T47D (cell line): ENCODE data around the gene CLBA1.

Experiments
- DNase-seq, 2 experiments: peaks; one replicate each; pipeline versions ENCODE4 v3.0.0 to v3.0.0-alpha.2; 2011 to 2012; ENCODE audit warnings: low read depth in 1 of 2, low spot score in 1 of 2
- JUND ChIP-seq: IDR thresholded peaks from 2 replicates; pipeline ENCODE4 v1.6.1; 2012; ENCODE audit warnings: low read depth
- in situ Hi-C: cut with HindIII; loops from 2 replicates; pipeline ENCODE4 v1.10.0; 2016; ENCODE audit warnings: low sequenced_read_pairs, low pct_unique_long_range_greater_than_20kb

Gene CLBA1

DNA sequence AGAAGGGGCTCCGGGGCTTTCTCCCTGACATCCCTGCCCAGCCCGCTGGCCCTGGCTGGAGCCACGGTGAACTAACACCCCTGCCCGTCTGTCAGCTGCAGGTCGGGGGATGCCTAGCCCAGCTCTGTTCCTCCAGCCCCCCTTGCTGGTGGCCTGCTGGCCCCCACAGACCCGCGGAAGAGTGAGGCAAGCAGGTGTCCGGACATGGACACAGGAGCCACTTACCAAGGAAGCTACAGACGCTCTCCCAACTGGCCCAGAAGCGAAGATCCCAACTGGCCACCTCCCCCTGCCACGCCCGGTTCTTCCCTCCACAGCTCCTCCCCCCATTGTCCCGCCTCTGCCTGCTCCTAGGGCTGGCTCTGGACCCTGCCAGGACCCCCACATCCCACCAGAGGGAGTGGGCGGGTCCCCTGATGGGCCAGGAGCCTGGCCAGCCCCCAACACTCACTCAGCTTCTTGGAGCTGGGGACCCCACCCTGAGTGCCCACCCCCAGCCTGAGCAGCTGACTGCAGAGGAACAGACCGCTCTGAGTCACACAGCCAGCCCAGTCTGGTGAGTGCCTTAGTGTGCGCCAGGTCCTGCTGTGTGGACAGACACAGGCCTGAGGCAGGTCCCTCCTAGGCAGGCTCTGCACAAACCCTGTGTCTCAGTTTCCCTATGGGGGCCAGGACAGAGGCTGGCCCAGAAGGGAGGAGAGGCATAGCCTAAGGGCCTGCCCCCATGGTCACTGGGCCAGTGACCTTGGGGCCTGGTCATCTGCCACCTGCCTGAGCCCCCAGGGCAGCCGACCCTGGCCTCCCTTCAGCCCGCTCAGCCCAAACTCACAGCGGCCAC is 15.1 kb upstream of the CLBA1 start:
- TF ChIP-seq JUND = no peak
- DNase-seq = peak in 1 of 2 experiments; percentile 63
- in situ Hi-C loops = no loop called here

DNA sequence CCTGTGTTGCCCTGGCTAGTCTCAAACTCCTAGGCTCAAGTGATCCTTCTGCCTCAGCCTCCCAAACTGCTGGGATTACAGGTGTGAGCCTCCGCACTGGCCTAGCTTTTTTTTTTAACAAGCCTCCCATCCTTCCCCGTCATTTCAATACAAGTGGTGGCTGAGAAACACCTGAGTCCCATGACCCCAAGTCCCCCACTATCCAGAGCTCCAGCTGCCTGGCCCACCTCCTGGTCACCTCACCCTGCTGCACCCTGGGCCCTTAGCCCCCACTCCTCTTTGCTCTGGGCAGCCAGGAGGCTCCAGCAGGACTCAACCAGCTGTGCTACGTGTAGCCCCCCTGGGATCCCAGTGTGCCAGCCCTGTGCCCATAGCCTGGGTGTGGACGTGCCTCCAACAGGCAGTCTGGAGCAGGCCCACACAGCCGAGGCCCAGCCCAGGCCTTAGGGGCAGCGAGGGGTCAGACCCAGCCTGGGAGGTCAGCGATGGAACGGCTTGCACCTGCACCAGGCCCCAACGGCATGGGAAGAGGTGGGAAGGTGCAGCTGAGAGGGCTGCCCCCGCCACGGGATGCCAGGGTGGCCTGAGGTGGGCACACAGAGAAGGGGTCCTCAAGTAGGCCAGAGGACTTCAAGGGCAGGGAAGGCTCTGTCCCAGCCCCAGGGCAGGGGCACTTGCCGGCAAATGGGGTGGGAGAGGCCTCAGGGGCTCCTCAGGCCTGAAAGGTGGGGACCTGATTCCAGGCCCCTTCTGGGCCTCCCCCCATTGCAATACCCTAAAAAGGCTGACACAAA is 13.9 kb upstream of the CLBA1 start:
- no peak for TF ChIP-seq JUND
- DNase-seq = no peak
- in situ Hi-C loops = no loop called here

DNA sequence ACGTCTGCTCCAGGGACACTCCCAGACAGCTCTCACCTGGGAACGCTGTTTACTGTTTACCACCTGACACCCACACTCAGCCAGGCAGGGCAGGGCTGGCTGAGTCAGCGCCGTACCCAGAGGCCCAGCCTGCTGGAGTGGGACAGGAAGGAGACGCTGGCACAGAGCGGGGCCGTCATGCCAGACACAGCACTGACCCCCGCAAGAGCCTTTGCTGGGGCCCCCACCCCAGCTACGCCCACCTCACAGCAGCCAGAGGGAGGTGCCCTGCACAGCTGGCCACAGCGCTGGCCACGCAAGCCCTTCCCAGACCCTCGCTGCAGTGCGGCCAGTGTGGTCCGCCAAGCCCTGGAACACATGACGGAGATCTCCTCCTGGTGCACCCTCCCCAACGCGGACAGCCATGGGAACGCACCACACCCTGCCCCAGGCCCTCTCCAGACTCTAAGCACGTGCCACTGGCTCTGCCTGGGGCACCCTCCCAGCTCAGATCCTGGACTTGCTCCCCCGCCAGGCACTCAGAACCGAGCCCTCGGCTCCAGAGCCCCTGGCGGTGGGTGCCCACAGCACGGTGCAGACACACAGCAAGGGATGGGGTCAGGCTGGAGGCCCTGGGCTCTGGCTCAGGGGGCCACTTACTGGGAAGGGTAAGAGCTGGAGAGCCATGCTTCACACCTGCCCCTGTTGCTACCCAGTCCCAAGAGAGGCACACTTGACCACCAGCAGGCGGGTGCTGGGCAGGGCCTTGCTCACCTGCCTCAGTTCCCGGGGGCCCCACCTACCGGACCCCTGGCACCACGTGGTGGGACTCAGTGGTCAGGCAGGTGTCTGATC is 13.1 kb upstream of the CLBA1 start:
- in situ Hi-C loops = no loop called here
- TF ChIP-seq JUND = no peak
- peak; percentile 87 to 89 for DNase-seq

DNA sequence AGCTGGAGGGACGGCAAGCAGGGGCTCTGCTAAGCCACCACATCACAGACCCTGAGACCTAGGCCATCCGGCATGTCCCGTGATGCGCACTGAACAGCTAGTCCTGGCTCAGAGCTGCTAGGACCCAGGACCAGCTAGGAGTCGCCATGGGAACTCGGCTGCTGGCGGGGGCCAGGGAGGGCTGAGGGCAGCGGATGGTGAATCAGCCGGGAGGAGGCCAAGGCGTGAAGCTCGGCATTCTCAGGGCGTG is 12.5 kb upstream of the CLBA1 start:
- no peak for TF ChIP-seq JUND
- no peak for DNase-seq
- in situ Hi-C loops = no loop called here

DNA sequence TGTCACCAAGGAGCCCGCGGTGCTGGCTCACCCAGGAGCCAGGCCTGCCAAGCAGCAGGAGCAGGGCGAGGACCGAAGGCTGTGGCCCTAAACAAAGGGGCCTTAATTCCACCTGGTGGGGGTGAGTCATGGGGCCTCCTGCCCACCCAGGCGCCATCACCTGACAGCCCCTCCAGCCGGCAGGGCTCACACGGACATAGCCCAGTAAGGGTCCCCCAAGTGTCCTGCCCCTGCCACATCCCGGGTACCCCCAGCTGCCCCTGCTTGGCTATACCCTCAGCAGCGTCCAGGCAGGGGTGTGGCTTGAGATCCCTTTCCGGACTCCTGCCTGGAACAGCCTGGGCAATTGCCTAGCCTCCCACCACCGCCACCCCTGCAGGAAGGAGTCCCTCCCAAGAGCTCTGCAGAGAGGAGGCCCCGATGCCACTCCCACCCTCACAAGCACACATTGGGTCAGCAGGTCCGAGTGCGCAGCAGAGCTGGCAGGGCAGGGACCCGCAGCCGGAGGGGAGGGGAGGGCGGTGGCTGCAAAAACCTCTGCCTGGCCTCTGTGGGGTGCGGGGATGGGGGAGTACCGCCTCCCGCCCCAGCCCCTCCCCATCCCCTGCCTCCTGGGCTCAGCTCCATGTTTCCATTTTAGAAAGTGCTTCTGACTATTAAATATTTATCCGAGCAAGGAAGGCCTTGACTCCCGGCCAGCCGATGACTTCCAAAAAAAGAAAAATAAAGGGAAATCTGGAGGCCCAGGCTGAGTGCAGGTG is 12.0 kb upstream of the CLBA1 start:
- DNase-seq = no peak
- in situ Hi-C loops = no loop called here
- TF ChIP-seq JUND = no peak

DNA sequence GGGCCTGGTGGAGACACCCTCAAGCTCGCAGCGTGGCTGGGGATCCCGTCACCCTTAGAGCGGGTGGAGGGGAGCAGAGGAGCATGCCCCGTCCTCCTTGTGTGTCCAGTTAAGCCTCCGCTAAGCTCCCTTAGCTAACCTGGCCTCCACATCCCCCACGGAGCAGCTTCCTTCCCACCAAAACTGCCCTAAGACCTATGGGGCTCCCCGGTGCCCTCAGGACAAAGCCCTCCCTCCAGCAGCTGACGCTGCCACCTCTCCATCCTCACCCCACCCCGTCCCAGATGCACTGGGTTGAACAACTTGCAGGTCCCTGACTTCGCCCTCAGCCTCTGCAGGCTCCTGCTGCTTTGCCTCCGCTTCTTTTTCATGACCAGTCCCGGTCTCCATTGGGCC is 11.4 kb upstream of the CLBA1 start:
- no peak for TF ChIP-seq JUND
- no peak for DNase-seq
- in situ Hi-C loops = no loop called here

DNA sequence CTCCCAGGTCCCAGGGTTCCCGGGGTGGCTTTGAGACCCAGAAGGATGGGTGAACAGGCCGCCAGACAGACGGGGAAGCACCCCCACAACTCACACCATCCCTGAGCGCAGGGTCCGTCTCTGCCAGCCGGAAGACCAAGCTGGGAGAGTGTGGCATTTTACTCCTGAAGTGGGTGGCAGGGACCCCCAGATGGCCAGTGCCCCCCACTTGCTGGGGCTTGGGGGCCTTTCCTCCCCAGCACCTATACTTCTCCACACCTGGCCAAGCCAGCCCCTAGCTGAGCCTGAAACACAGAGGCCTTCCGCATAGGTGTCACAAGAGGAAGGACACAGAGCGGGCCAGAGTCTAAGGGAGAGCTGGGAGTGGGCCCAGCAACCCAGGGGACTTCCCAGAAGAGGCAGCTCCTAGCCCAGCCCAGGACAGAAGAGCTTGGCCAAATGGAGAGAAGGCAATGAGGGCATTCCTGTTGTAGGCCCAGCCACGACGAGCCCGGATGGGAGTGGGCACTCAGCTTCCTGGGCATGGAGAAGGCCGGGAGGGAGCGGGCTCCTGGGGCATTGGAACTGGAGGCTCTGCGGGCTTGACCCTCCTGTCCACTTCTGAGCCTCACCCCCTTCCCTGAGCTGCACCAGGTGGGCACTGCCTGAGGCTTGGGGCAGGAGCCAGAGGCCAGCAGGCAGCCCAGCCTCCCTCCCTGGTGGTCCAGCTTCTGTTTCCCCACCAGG is 10.8 kb upstream of the CLBA1 start:
- no peak for DNase-seq
- in situ Hi-C loops = no loop called here
- TF ChIP-seq JUND = no peak

DNA sequence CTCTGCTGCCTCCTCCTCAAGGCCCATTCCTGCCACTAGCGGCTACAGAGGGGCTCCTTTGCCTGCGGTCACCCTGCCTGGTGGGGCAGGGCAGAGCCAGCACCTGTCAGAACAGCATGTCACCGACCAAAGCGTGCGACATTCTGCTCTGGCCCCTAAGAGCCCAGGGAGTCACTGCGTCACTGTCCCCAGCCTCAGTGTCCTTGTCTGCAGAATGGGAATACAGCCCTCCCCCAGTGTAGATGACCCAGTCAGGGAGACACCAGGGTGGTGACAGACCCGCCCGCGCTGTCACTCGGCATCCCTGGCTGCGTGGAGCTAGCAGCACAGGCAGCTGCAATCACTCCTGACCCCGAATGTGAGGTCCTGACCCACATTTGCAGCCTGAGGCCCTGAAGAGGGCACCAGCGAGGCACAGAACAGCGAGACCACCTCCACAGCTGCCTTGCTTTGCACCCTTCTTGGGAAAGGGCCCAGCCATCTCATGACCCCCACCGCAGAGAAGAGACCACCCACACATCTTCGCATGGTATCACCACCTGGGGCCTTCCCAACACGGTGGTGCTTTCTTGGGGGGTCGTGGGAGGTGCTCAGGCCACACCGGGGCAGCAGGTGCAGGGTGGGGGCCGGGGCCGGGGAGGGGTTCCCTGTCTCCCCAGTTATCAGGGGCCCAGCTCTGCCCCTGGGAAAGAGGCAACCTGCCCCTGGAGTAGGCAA is 9.9 kb upstream of the CLBA1 start:
- no peak for DNase-seq
- no peak for TF ChIP-seq JUND
- in situ Hi-C loops = no loop called here

DNA sequence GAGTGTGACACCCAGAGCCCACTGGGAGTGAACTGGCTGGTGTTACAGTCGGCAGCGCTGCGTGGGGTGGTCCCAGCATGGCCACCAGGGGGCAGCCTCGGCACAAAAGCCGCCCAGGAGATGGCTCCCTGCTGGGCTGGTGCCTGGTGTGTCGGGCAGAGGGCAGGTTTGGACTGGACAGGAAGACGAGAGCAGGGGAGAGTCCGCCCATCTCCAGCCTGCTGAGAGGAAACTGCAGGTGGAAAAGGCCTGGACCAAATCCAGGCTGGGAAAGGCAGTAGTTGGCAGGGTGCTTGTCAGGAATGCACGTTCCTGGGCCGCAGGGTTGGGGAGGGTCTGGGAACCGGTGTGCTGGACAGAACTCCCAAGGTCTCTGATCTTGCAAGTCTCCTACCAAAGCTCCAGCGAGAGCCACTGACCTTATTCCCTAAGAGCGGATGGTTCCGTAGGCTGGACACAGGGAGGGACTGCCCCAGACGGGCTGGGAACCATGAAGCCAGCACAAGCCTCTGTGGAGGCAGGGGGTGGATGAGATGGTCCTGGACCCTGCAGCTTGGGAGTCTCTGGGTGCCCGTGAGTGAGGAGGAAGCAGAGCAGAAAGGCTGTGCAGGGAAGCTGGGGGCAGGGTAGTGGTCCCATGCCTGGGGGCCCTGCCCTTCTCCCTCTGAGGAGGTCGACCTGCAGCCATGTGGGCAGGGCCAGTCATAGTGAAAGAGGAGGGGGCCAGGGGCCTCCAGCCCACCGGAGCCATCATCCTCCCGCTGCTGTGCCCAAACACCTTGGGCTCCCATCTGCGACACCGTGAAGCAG is 9.2 kb upstream of the CLBA1 start:
- in situ Hi-C loops = no loop called here
- peak; percentile 84 to 93 for DNase-seq
- TF ChIP-seq JUND = no peak

DNA sequence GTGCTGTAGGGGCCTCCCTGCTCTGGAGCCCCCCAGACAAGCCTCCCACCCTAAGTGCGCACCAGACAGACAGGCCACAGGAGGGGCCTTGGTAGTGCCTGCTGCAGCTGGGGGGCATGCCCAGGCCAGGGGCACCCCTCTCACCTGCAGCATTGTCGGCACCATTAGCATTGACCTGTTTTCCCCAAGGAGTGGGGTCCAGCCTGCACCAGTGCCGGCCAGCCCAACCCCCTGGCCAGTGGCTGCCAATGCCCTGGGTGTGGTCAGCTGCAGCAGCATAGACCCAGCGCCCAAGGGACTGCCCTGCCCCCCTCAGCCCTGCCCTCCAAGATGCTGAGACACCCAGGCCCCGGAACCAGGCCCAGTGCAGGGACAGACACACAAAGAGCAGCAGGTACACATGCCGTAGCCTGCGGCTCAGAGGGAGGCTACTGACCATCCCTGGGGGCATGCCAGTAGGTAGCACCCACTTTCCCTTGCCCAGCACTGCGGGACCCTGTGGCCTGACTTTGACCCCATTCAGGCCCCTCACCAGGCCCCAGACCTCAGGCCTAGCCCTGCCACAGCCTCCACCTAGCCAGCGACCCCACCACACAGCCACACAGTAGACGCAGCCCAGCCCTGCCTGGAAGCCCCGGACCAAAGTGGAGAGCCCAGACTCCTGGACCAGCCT is 8.4 kb upstream of the CLBA1 start:
- DNase-seq = no peak
- no peak for TF ChIP-seq JUND
- in situ Hi-C loops = no loop called here
